ENCODE results near the gene GPHN.

GPHN gene

DNA sequence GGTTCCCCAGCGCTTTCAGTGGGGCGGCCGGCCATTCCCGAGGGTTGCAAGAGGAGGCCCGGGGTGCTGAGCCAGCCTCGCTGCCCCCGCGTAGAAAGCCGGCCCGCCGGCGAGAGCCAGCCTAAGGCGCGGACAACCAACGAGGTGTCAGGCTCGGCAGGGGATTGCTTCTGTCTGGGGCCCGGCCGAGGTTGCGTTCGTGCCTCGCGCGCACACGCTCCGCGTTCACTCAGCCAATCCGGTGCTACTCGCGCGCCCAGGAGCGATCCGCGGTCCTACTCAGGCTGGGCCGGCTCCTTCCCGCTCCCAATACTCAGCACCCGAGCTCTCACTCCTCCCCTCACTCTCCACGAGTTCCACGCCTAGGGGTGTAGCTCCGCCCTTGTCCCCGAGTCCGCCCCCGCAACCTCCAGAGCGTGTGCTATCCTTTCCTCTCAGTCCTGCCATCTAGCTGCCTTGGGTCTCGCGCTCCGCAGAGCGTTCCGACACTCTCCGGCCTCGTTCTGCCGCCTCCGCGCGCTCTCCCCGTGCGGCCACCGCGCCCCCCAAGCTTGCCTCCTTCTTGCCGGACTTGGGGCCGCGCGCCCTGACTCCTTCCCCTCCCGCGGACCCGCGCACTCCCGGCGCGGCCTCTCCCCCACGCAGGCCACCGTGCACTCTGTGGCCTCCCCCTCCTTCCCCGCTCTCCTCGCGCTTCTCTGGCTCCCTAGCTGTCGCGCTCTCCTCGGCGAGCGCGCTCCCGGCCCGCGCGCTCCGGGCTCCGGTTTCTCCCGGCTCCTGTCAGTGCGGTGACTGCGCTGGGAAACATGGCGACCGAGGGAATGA, at the start of gene GPHN:
GPHN (plus strand) TSS at position 426 of the 825 bp plus-strand sequence.
- Histone ChIP-seq H3K4me2 (ENCODE audit: low read length) (peak within 1 kb of the TSS; percentile 21; the same call in 1 of the 2 replicates), H3K9me3 (ENCODE audit: low read length) (no peaks in the 10 kb centered on the region), H3K36me3 (ENCODE audit: insufficient read depth, low read length) (no peaks in the 10 kb centered on the region), H3K27ac (ENCODE audit: low read depth, low read length, poor library complexity, severe bottlenecking) (no peak within 1 kb of the TSS), H3K4me1 (ENCODE audit: insufficient read depth, low read length, severe bottlenecking) (no peaks in the 10 kb centered on the region), H3K27me3 (ENCODE audit: insufficient read depth, low read length) (no peaks in the 10 kb centered on the region; the same call in 1 of the 2 replicates), H3K9ac (ENCODE audit: low read length) (no peak within 1 kb of the TSS), H3K4me3 (ENCODE audit: low read depth, low read length, poor library complexity, severe bottlenecking) (peak within 1 kb of the TSS; percentile 32), H3F3A (ENCODE audit: insufficient read depth, low read length) (no peaks in the 10 kb centered on the region), H3K9me2 (ENCODE audit: low read depth, low read length) (no peaks in the 10 kb centered on the region), H2AFZ (ENCODE audit: low read length) (no peak within 1 kb of the TSS), H4K20me1 (ENCODE audit: insufficient read depth, low read length) (no peaks in the 10 kb centered on the region), H3K79me2 (ENCODE audit: insufficient read depth, low read length) (no peaks in the 10 kb centered on the region)
- no peak for TF ChIP-seq CTCF (IDR thresholded peaks at IDR 0.05; ENCODE audit: low read length)
- no peak for TF ChIP-seq EZH2 (IDR thresholded peaks at IDR 0.05; ENCODE audit: borderline replicate concordance, low read length)

GRCh38 chr14:66459603-66460002, 48.3 kb upstream of the GPHN start:
- Histone ChIP-seq H3K9ac (ENCODE audit: low read length) (no peak overlapping the region), H3K79me2 (ENCODE audit: insufficient read depth, low read length) (no peaks in the 10 kb centered on the region), H3K4me1 (ENCODE audit: insufficient read depth, low read length, severe bottlenecking) (no peaks in the 10 kb centered on the region), H3F3A (ENCODE audit: insufficient read depth, low read length) (no peaks in the 10 kb centered on the region), H3K9me2 (ENCODE audit: low read depth, low read length) (no peaks in the 10 kb centered on the region), H3K4me3 (ENCODE audit: low read depth, low read length, poor library complexity, severe bottlenecking) (no peak overlapping the region), H4K20me1 (ENCODE audit: insufficient read depth, low read length) (no peaks in the 10 kb centered on the region), H3K27me3 (ENCODE audit: insufficient read depth, low read length) (no peaks in the 10 kb centered on the region), H3K36me3 (ENCODE audit: insufficient read depth, low read length) (no peaks in the 10 kb centered on the region), H3K9me3 (ENCODE audit: low read length) (no peaks in the 10 kb centered on the region), H3K27ac (ENCODE audit: low read depth, low read length, poor library complexity, severe bottlenecking) (no peak overlapping the region), H3K4me2 (ENCODE audit: low read length) (no peak overlapping the region), H2AFZ (ENCODE audit: low read length) (no peak overlapping the region)
- TF ChIP-seq EZH2 (IDR thresholded peaks at IDR 0.05; ENCODE audit: borderline replicate concordance, low read length) (no peak), CTCF (IDR thresholded peaks at IDR 0.05; ENCODE audit: low read length) (no peak)

GRCh38 chr14:66464261-66464660, 43.7 kb upstream of the GPHN start:
- no peak overlapping the region for H3K9ac ChIP-seq (ENCODE audit: low read length)
- TF ChIP-seq CTCF (IDR thresholded peaks at IDR 0.05; ENCODE audit: low read length): no peak
- TF ChIP-seq EZH2 (IDR thresholded peaks at IDR 0.05; ENCODE audit: borderline replicate concordance, low read length): no peak
- no peaks in the 10 kb centered on the region for H3K79me2 ChIP-seq (ENCODE audit: insufficient read depth, low read length)
- no peak overlapping the region for H3K4me2 ChIP-seq (ENCODE audit: low read length)
- no peaks in the 10 kb centered on the region for H3K9me3 ChIP-seq (ENCODE audit: low read length)
- H3K4me1 ChIP-seq (ENCODE audit: insufficient read depth, low read length, severe bottlenecking): no peaks in the 10 kb centered on the region
- no peaks in the 10 kb centered on the region for H3F3A ChIP-seq (ENCODE audit: insufficient read depth, low read length)
- no peak overlapping the region for H3K27ac ChIP-seq (ENCODE audit: low read depth, low read length, poor library complexity, severe bottlenecking)
- H3K4me3 ChIP-seq (ENCODE audit: low read depth, low read length, poor library complexity, severe bottlenecking): no peak overlapping the region
- H3K36me3 ChIP-seq (ENCODE audit: insufficient read depth, low read length): no peaks in the 10 kb centered on the region
- H3K27me3 ChIP-seq (ENCODE audit: insufficient read depth, low read length): no peaks in the 10 kb centered on the region
- no peak overlapping the region for H2AFZ ChIP-seq (ENCODE audit: low read length)
- no peaks in the 10 kb centered on the region for H3K9me2 ChIP-seq (ENCODE audit: low read depth, low read length)
- no peaks in the 10 kb centered on the region for H4K20me1 ChIP-seq (ENCODE audit: insufficient read depth, low read length)
